ENCODE results near the gene PARP3. TPM values are rescaled to one million over a fixed set of nuclear protein-coding genes. Genes with fewer than 3 reads are reported as not detected.
"Not testable (repeated sequence)": the region's sequence is repeated elsewhere in the genome, so short reads cannot be mapped to it uniquely, and the experiment has no call there.

PARP3 gene
- 10 to 100 TPM in 1 of 2 donors, 1 to 10 TPM in 1; 8.9 to 11.4 TPM for total RNA-seq
- total RNA-seq, result 7.2 to 11.3 reads per million in 2 donors

- ATAC-seq, result peak; percentile 94
- Mint-ChIP-seq H3K27me3 (no peaks in the 10 kb centered on the region), H3K4me1 (peaks cover 28% of the 10 kb centered on the region), H3K36me3 (ENCODE audit: low read depth) (peaks cover 2% of the 10 kb centered on the region), H3K27ac (peak within 1 kb of the TSS; percentile 79), H3K4me3 (peak within 1 kb of the TSS; percentile 95)
- DNase-seq, result peak; percentile 97 to 100 (median 99)
- no peaks in the 10 kb centered on the region for H3K9me3 ChIP-seq (ENCODE audit: control insufficient read depth, low read length, poor library complexity, severe bottlenecking)
These were observed at the start of gene PARP3, which contains the start of gene RRP9 for GRCh38 chr3:51941798-51942602. Gene PARP3 (plus strand): TSS chr3:51942363. CDS start chr3:51943356, 993 bp downstream. Gene RRP9 (minus strand): TSS chr3:51941904. CDS start chr3:51941867, 37 bp downstream.

GRCh38 chr3:51894391-51894790 lies 47.8 kb upstream of the PARP3 start:
- Mint-ChIP-seq H3K4me3 (no peak overlapping the region), H3K27me3 (peaks cover 62% of the 10 kb centered on the region), H3K4me1 (peaks cover 13% of the 10 kb centered on the region), H3K27ac (no peak overlapping the region), H3K36me3 (ENCODE audit: low read depth) (peaks cover 15% of the 10 kb centered on the region)
- ATAC-seq (no peak), DNase-seq (no peak)
- H3K9me3 ChIP-seq (ENCODE audit: control insufficient read depth, low read length, poor library complexity, severe bottlenecking), result no peaks in the 10 kb centered on the region

GRCh38 chr3:51894939-51895338 lies 47.2 kb upstream of the PARP3 start:
- H3K27ac Mint-ChIP-seq, result no peak overlapping the region
- H3K4me1 Mint-ChIP-seq, result peaks cover 13% of the 10 kb centered on the region
- DNase-seq, result no peak
- no peak for ATAC-seq
- H3K27me3 Mint-ChIP-seq, result peaks cover 64% of the 10 kb centered on the region
- H3K9me3 ChIP-seq (ENCODE audit: control insufficient read depth, low read length, poor library complexity, severe bottlenecking), result no peaks in the 10 kb centered on the region
- no peak overlapping the region for H3K4me3 Mint-ChIP-seq
- H3K36me3 Mint-ChIP-seq (ENCODE audit: low read depth), result peaks cover 15% of the 10 kb centered on the region

GRCh38 chr3:51896607-51897305 lies 45.4 kb upstream of the PARP3 start:
- H3K36me3 Mint-ChIP-seq (ENCODE audit: low read depth), result peaks cover 15% of the 10 kb centered on the region
- no peaks in the 10 kb centered on the region for H3K9me3 ChIP-seq (ENCODE audit: control insufficient read depth, low read length, poor library complexity, severe bottlenecking)
- H3K4me1 Mint-ChIP-seq, result peaks cover 8% of the 10 kb centered on the region
- no peak overlapping the region for H3K27ac Mint-ChIP-seq
- DNase-seq, result no peak
- peaks cover 72% of the 10 kb centered on the region for H3K27me3 Mint-ChIP-seq
- no peak overlapping the region for H3K4me3 Mint-ChIP-seq
- no peak for ATAC-seq

- ATAC-seq (no peak), DNase-seq (no peak)
- Mint-ChIP-seq H3K4me3 (no peak overlapping the region), H3K36me3 (ENCODE audit: low read depth) (peaks cover 11% of the 10 kb centered on the region), H3K27ac (no peak overlapping the region), H3K4me1 (peaks cover 2% of the 10 kb centered on the region), H3K27me3 (peaks cover 65% of the 10 kb centered on the region)
- H3K9me3 ChIP-seq (ENCODE audit: control insufficient read depth, low read length, poor library complexity, severe bottlenecking), result no peaks in the 10 kb centered on the region
These were observed 44.8 kb upstream of the PARP3 start for GRCh38 chr3:51897391-51897790.

- Mint-ChIP-seq H3K36me3 (ENCODE audit: low read depth) (peaks cover 11% of the 10 kb centered on the region), H3K27me3 (peaks cover 57% of the 10 kb centered on the region)
- not testable (repeated sequence) for H3K4me1 Mint-ChIP-seq; H3K27ac Mint-ChIP-seq; DNase-seq; ATAC-seq; H3K4me3 Mint-ChIP-seq; H3K9me3 ChIP-seq (ENCODE audit: control insufficient read depth, low read length, poor library complexity, severe bottlenecking)
These were observed 42.1 kb upstream of the PARP3 start for GRCh38 chr3:51900043-51900442.

- not testable (repeated sequence) for H3K4me1 Mint-ChIP-seq; H3K36me3 Mint-ChIP-seq (ENCODE audit: low read depth); DNase-seq; H3K4me3 Mint-ChIP-seq; H3K9me3 ChIP-seq (ENCODE audit: control insufficient read depth, low read length, poor library complexity, severe bottlenecking); H3K27ac Mint-ChIP-seq; ATAC-seq
- peaks cover 40% of the 10 kb centered on the region for H3K27me3 Mint-ChIP-seq
These were observed 39.8 kb upstream of the PARP3 start for GRCh38 chr3:51902361-51902760.

GRCh38 chr3:51904034-51904823 lies 37.9 kb upstream of the PARP3 start:
- ATAC-seq (no peak), DNase-seq (no peak)
- no peaks in the 10 kb centered on the region for H3K4me1 Mint-ChIP-seq
- H3K27me3 Mint-ChIP-seq, result peaks cover 23% of the 10 kb centered on the region
- no peaks in the 10 kb centered on the region for H3K9me3 ChIP-seq (ENCODE audit: control insufficient read depth, low read length, poor library complexity, severe bottlenecking)
- H3K36me3 Mint-ChIP-seq (ENCODE audit: low read depth), result no peaks in the 10 kb centered on the region
- H3K27ac Mint-ChIP-seq, result no peak overlapping the region
- H3K4me3 Mint-ChIP-seq, result no peak overlapping the region

GRCh38 chr3:51908026-51908425 lies 34.1 kb upstream of the PARP3 start:
- Mint-ChIP-seq H3K27ac (no peak overlapping the region), H3K4me1 (no peaks in the 10 kb centered on the region), H3K27me3 (peaks cover 5% of the 10 kb centered on the region), H3K4me3 (no peak overlapping the region), H3K36me3 (ENCODE audit: low read depth) (no peaks in the 10 kb centered on the region)
- ATAC-seq (no peak), DNase-seq (no peak)
- no peaks in the 10 kb centered on the region for H3K9me3 ChIP-seq (ENCODE audit: control insufficient read depth, low read length, poor library complexity, severe bottlenecking)

- Mint-ChIP-seq H3K27ac (no peak overlapping the region), H3K36me3 (ENCODE audit: low read depth) (peaks cover 2% of the 10 kb centered on the region), H3K27me3 (peaks cover 11% of the 10 kb centered on the region), H3K4me3 (no peak overlapping the region), H3K4me1 (no peaks in the 10 kb centered on the region)
- H3K9me3 ChIP-seq (ENCODE audit: control insufficient read depth, low read length, poor library complexity, severe bottlenecking), result no peaks in the 10 kb centered on the region
- ATAC-seq, result no peak
- DNase-seq, result no peak
These were observed 25.7 kb upstream of the PARP3 start for GRCh38 chr3:51916418-51916817.

GRCh38 chr3:51921081-51921578 lies 21.0 kb upstream of the PARP3 start:
- Mint-ChIP-seq H3K36me3 (ENCODE audit: low read depth) (peaks cover 9% of the 10 kb centered on the region), H3K4me1 (peaks cover 3% of the 10 kb centered on the region)

GRCh38 chr3:51927061-51927977 lies 14.8 kb upstream of the PARP3 start:
- H3K36me3 Mint-ChIP-seq (ENCODE audit: low read depth), result peaks cover under 1% of the 10 kb centered on the region
- ATAC-seq (no peak), DNase-seq (no peak)
- H3K4me1 Mint-ChIP-seq, result no peaks in the 10 kb centered on the region
- H3K4me3 Mint-ChIP-seq, result no peak overlapping the region
- no peaks in the 10 kb centered on the region for H3K27me3 Mint-ChIP-seq
- no peaks in the 10 kb centered on the region for H3K9me3 ChIP-seq (ENCODE audit: control insufficient read depth, low read length, poor library complexity, severe bottlenecking)
- H3K27ac Mint-ChIP-seq, result no peak overlapping the region

More at GRCh38 chr3:51921081-51921578, 21.0 kb upstream of the PARP3 start:
- no peak for DNase-seq
- no peak for ATAC-seq
- Mint-ChIP-seq H3K27ac (peak overlapping the region; percentile 39), H3K4me3 (no peak overlapping the region), H3K27me3 (peaks cover 11% of the 10 kb centered on the region)
- no peaks in the 10 kb centered on the region for H3K9me3 ChIP-seq (ENCODE audit: control insufficient read depth, low read length, poor library complexity, severe bottlenecking)
